Naive thymus-derived CD4-positive, alpha-beta T cell (primary cell): ENCODE results near the gene TRAPPC2B. TPM values are rescaled to one million over a fixed set of nuclear protein-coding genes. Genes with fewer than 3 reads are reported as not detected.

ENCODE experiments used
- ATAC-seq: fragments of 150-1000 bp; cut with Tn5 transposase; 2 replicates; pipeline ENCODE4 v1.10.0; 2021; ENCODE audit warnings: mild to moderate bottlenecking, moderate library complexity
- CTCF ChIA-PET: fragments of 350-600 bp; sonication (Branson Sonifier 250); formaldehyde crosslinking; loops from one replicate; lab custom pipeline; 2021; ENCODE audit warnings: antibody characterized with exemption; lab: Charles Lee
- POLR2A ChIA-PET: fragments of 350-600 bp; sonication (Branson Sonifier 250); formaldehyde crosslinking; loops from one replicate; lab custom pipeline; 2021; ENCODE audit warnings: antibody characterized with exemption, inconsistent platforms; lab: Charles Lee
- DNase-seq, 9 donors: peaks; one replicate each; pipeline versions ENCODE4 v3.0.0 to v3.0.0-alpha.2; 2020 to 2022; ENCODE audit warnings: mixed read lengths in 1 of 9
- H3K27ac ChIP-seq: one replicate; pipeline ENCODE4 v1.7.0; 2013; ENCODE audit warnings: mild to moderate bottlenecking, low read depth, low read length, moderate library complexity
- H3K27me3 ChIP-seq, 2 donors: one replicate each; pipeline ENCODE4 v1.7.0; 2013; ENCODE audit warnings: low read length in 2 of 2, mild to moderate bottlenecking in 2 of 2, moderate library complexity in 2 of 2; ENCODE audit not compliant: control insufficient read depth in 2 of 2, insufficient read depth in 2 of 2
- H3K36me3 ChIP-seq, 3 experiments: 1 replicate in 2 of 3; 2 replicates in 1 of 3; pipeline ENCODE4 v1.7.0; 2013; ENCODE audit warnings: low read length in 3 of 3, mild to moderate bottlenecking in 3 of 3, moderate library complexity in 1 of 3; ENCODE audit not compliant: insufficient read depth in 3 of 3, control insufficient read depth in 2 of 3
- H3K4me1 ChIP-seq, 2 donors: one replicate each; pipeline ENCODE4 v1.7.0; 2013; ENCODE audit warnings: low read length in 2 of 2, mild to moderate bottlenecking in 2 of 2, moderate library complexity in 1 of 2; ENCODE audit not compliant: control insufficient read depth in 2 of 2, insufficient read depth in 2 of 2
- H3K4me3 ChIP-seq: 2 replicates; pipeline ENCODE4 v1.7.0; 2013; ENCODE audit warnings: mild to moderate bottlenecking, low read length
- H3K9me3 ChIP-seq, 3 experiments: 1 replicate in 2 of 3; 2 replicates in 1 of 3; pipeline ENCODE4 v1.7.0; 2013; ENCODE audit warnings: low read length in 3 of 3; ENCODE audit not compliant: control insufficient read depth in 2 of 3
- H3K27ac Mint-ChIP-seq, 9 donors: one replicate each; pipeline ENCODE4 v1.8.0; 2020 to 2022; ENCODE audit warnings: mixed read lengths in 9 of 9, mild to moderate bottlenecking in 8 of 9, moderate library complexity in 5 of 9, inconsistent platforms in 2 of 9
- H3K27me3 Mint-ChIP-seq, 5 donors: one replicate each; pipeline ENCODE4 v1.8.0; 2021 to 2022; ENCODE audit warnings: mixed read lengths in 5 of 5, mild to moderate bottlenecking in 1 of 5
- H3K36me3 Mint-ChIP-seq, 5 donors: one replicate each; pipeline ENCODE4 v1.8.0; 2020 to 2022; ENCODE audit warnings: mixed read lengths in 5 of 5, mild to moderate bottlenecking in 3 of 5, inconsistent platforms in 1 of 5
- H3K4me1 Mint-ChIP-seq, 7 donors: one replicate each; pipeline ENCODE4 v1.8.0; 2020 to 2022; ENCODE audit warnings: mixed read lengths in 7 of 7, mild to moderate bottlenecking in 3 of 7, inconsistent platforms in 1 of 7
- H3K4me3 Mint-ChIP-seq, 10 donors: one replicate each; pipeline ENCODE4 v1.8.0; 2020 to 2022; ENCODE audit warnings: mild to moderate bottlenecking in 10 of 10, mixed read lengths in 10 of 10, moderate library complexity in 6 of 10, inconsistent platforms in 2 of 10
- H3K9me3 Mint-ChIP-seq, 11 donors: one replicate each; pipeline ENCODE4 v1.8.0; 2020 to 2022; ENCODE audit warnings: mixed read lengths in 11 of 11, mild to moderate bottlenecking in 4 of 11, inconsistent platforms in 1 of 11, moderate library complexity in 1 of 11
- intact Hi-C, 2 donors: fragments of 100-400 bp; cut with micrococcal nuclease; formaldehyde crosslinking; loops; one replicate each; pipeline ENCODE4 v1.15.1; 2023
- polyA plus RNA-seq, 2 donors: library from polyadenylated mRNA; unstranded; fragments of 300-500 nt; fragmentation: Illumina TruSeq; gene quantifications; one replicate each; pipeline ENCODE4 v1.2.3, GENCODE V29; 2021
- total RNA-seq, 6 experiments: library from RNA in 5 of 6; stranded (reverse) in 5 of 6; gene quantifications; 1 replicate in 5 of 6; 2 replicates in 1 of 6; pipeline ENCODE4 v1.2.3 and lab custom pipeline; 2021 to 2026

Gene TRAPPC2B
- total and polyA plus RNA-seq, 7 experiments from 2014 or later = 7.7 to 18.9 (median 10.2) TPM

GRCh38 chr19:57357406-57357805, 5.9 kb upstream of the TRAPPC2B start:
- H3K27me3 Mint-ChIP-seq = no peaks in the 10 kb centered on the region
- ChIA-PET CTCF (no interaction called here), POLR2A (interaction anchor here (1.0 kb wide), 1 partner anchor 36 kb away, joined by 7 read pairs; no protein-coding TSS in a partner anchor)
- H3K4me1 ChIP-seq = peaks cover 0 to 1% of the 10 kb centered on the region in 2 donors
- peaks cover 47 to 78% (median 67%) of the 10 kb centered on the region in 5 donors for H3K36me3 Mint-ChIP-seq
- H3K4me3 ChIP-seq = no peak overlapping the region
- ATAC-seq (no peak), DNase-seq (no peak)
- H3K4me3 Mint-ChIP-seq = no peak overlapping the region
- H3K36me3 ChIP-seq = peaks cover 13 to 60% (median 22%) of the 10 kb centered on the region in 3 experiments
- no peak overlapping the region for H3K27ac Mint-ChIP-seq
- intact Hi-C loops = loop anchor here in 1 of 2 donors (10.0 kb wide), 1 partner anchor 953 kb away; the partner anchor contains the start of gene ZNF583
- peaks cover 10 to 22% (median 13%) of the 10 kb centered on the region in 7 donors for H3K4me1 Mint-ChIP-seq
- H3K9me3 Mint-ChIP-seq = peaks cover 21 to 87% (median 67%) of the 10 kb centered on the region in 11 donors
- H3K9me3 ChIP-seq = peaks cover 6 to 78% (median 30%) of the 10 kb centered on the region in 3 experiments
- H3K27me3 ChIP-seq = no peaks in the 10 kb centered on the region
- no peak overlapping the region for H3K27ac ChIP-seq

- ChIA-PET CTCF (no interaction called here), POLR2A (interaction anchor here (1.7 kb wide), 1 partner anchor 8 kb away, joined by 4 read pairs; the partner anchor contains the start of gene ZNF304)
- Histone ChIP-seq H3K4me3 (no peak overlapping the region), H3K4me1 (peaks cover 9 to 14% of the 10 kb centered on the region in 2 donors), H3K9me3 (peaks cover 6 to 64% (median 24%) of the 10 kb centered on the region in 3 experiments), H3K27ac (no peak overlapping the region), H3K36me3 (peaks cover 11 to 41% (median 14%) of the 10 kb centered on the region in 3 experiments), H3K27me3 (no peaks in the 10 kb centered on the region)
- ATAC-seq (no peak), DNase-seq (no peak)
- H3K27ac Mint-ChIP-seq = peak overlapping the region in 1 of 9 donors; percentile 20
- peaks cover 12 to 27% (median 18%) of the 10 kb centered on the region in 7 donors for H3K4me1 Mint-ChIP-seq
- H3K9me3 Mint-ChIP-seq = peaks cover 18 to 86% (median 67%) of the 10 kb centered on the region in 11 donors
- no peak overlapping the region for H3K4me3 Mint-ChIP-seq
- H3K27me3 Mint-ChIP-seq = peaks cover 0 to 2% (median 0%) of the 10 kb centered on the region in 5 donors
- peaks cover 38 to 74% (median 61%) of the 10 kb centered on the region in 5 donors for H3K36me3 Mint-ChIP-seq
- intact Hi-C loops = loop anchor here in 1 of 2 donors (10.0 kb wide), 1 partner anchor 954 kb away; the partner anchor contains the start of gene ZNF583
Measured at GRCh38 chr19:57359300-57359699, 4.1 kb upstream of the TRAPPC2B start.

- ATAC-seq = no peak
- peaks cover 0 to 10% (median 0%) of the 10 kb centered on the region in 3 experiments for H3K36me3 ChIP-seq
- H3K27me3 ChIP-seq = no peaks in the 10 kb centered on the region
- Mint-ChIP-seq H3K4me1 (peaks cover 12 to 26% (median 18%) of the 10 kb centered on the region in 7 donors), H3K9me3 (peaks cover 9 to 81% (median 43%) of the 10 kb centered on the region in 11 donors), H3K27ac (peak overlapping the region in 7 of 9 donors; percentile 94 to 100 (median 97)), H3K36me3 (peaks cover 16 to 54% (median 42%) of the 10 kb centered on the region in 5 donors), H3K4me3 (peak overlapping the region; percentile 90 to 97 (median 94)), H3K27me3 (peaks cover 0 to 2% (median 0%) of the 10 kb centered on the region in 5 donors)
- peaks cover 0 to 39% (median 16%) of the 10 kb centered on the region in 3 experiments for H3K9me3 ChIP-seq
- H3K27ac ChIP-seq = peak overlapping the region; percentile 84
- no peak for DNase-seq
- ChIA-PET POLR2A (interaction anchor here (0.5 to 1.9 kb wide), 2 partner anchors 26 to 41 kb away, joined by 3 to 9 read pairs; partner anchors contain the start of gene ZNF548), CTCF (interaction anchor here (0.5 kb wide), 1 partner anchor 563 kb away, joined by 4 read pairs; no protein-coding TSS in a partner anchor)
- peak overlapping the region; percentile 74 for H3K4me3 ChIP-seq
- intact Hi-C loops = loop anchor here in 1 of 2 donors (5.0 kb wide), 3 partner anchors 165 to 585 kb away; partner anchors contain the start of genes ZNF256, ZNF549 and ZNF587
- peaks cover 9 to 14% of the 10 kb centered on the region in 2 donors for H3K4me1 ChIP-seq
Measured at GRCh38 chr19:57362419-57362818, 932 bp upstream of the TRAPPC2B start.

DNA sequence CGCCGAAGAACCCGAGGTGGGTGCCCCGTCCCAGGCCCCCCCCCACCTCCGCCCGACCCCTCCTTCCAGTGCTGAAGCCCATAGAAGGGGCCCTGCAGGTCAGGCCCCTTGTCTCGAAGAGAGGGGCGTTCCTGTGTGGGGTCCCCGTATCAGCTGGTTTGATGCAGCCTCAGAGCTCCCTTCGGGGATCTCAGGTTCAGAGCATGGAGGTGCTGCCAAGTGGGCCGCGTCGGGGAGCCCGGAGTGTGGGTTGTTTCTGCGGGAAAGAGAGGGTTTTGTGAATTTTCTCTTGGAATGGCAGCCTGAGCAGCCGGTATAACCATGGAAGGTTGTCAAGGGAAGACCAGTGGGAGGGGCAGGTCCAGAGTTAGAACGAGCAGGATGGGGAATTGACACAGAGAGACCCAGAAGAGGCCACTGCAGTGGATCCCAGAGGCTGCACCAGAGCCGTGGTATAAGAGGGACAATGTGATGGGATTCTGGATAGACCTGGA, 384 bp downstream of the TRAPPC2B start:
- peaks cover 12 to 48% (median 43%) of the 10 kb centered on the region in 5 donors for H3K36me3 Mint-ChIP-seq
- peaks cover 0 to 30% (median 4%) of the 10 kb centered on the region in 3 experiments for H3K9me3 ChIP-seq
- H3K4me3 Mint-ChIP-seq = peak overlapping the region; percentile 90 to 97 (median 94)
- ATAC-seq = no peak
- peaks cover 0 to 2% (median 0%) of the 10 kb centered on the region in 5 donors for H3K27me3 Mint-ChIP-seq
- H3K27ac ChIP-seq = peak overlapping the region; percentile 84
- peaks cover 0 to 2% (median 0%) of the 10 kb centered on the region in 3 experiments for H3K36me3 ChIP-seq
- intact Hi-C loops = loop anchor here (1.0 to 5.0 kb wide), 26 partner anchors 12 to 1018 kb away; partner anchors contain the start of genes ERVK3-1 (in 2 of the 2), ZNF17 (in 2 of the 2), ZNF264 (in 2 of the 2) and ZNF304 (in 2 of the 2)
- H3K27ac Mint-ChIP-seq = peak overlapping the region; percentile 94 to 100 (median 97)
- H3K4me1 ChIP-seq = peaks cover 9 to 14% of the 10 kb centered on the region in 2 donors
- ChIA-PET CTCF (no interaction called here), POLR2A (interaction anchor here (0.9 to 1.9 kb wide), 4 partner anchors 13 to 820 kb away, joined by 3 to 9 read pairs (median 4); partner anchors contain the start of genes ZNF304, ZNF548 and ZNF749)
- H3K4me1 Mint-ChIP-seq = peaks cover 13 to 26% (median 18%) of the 10 kb centered on the region in 7 donors
- no peaks in the 10 kb centered on the region for H3K27me3 ChIP-seq
- peaks cover 7 to 81% (median 40%) of the 10 kb centered on the region in 11 donors for H3K9me3 Mint-ChIP-seq
- DNase-seq = no peak
- peak overlapping the region; percentile 74 for H3K4me3 ChIP-seq

- no peak overlapping the region for H3K4me3 Mint-ChIP-seq
- H3K9me3 ChIP-seq = peaks cover 0 to 13% (median 0%) of the 10 kb centered on the region in 3 experiments
- CTCF ChIA-PET = no interaction called here
- intact Hi-C loops = no loop called here
- H3K4me3 ChIP-seq = no peak overlapping the region
- peak overlapping the region in 1 of 9 donors; percentile 8 for H3K27ac Mint-ChIP-seq
- DNase-seq (no peak), ATAC-seq (no peak)
- H3K27me3 ChIP-seq = no peaks in the 10 kb centered on the region
- POLR2A ChIA-PET = no interaction called here
- peaks cover 10 to 83% (median 40%) of the 10 kb centered on the region in 11 donors for H3K9me3 Mint-ChIP-seq
- H3K4me1 Mint-ChIP-seq = peaks cover 15 to 23% (median 18%) of the 10 kb centered on the region in 7 donors
- H3K27ac ChIP-seq = no peak overlapping the region
- H3K36me3 Mint-ChIP-seq = peaks cover 22 to 64% (median 54%) of the 10 kb centered on the region in 5 donors
- peaks cover 0 to 2% (median 0%) of the 10 kb centered on the region in 5 donors for H3K27me3 Mint-ChIP-seq
- H3K4me1 ChIP-seq = peaks cover 9 to 14% of the 10 kb centered on the region in 2 donors
- H3K36me3 ChIP-seq = peaks cover 0 to 6% (median 0%) of the 10 kb centered on the region in 3 experiments
Measured at GRCh38 chr19:57366776-57367175, 3.4 kb downstream of the TRAPPC2B start.

GRCh38 chr19:57374179-57374578, 10.8 kb downstream of the TRAPPC2B start:
- H3K9me3 Mint-ChIP-seq = peaks cover 17 to 94% (median 61%) of the 10 kb centered on the region in 11 donors
- H3K4me3 Mint-ChIP-seq = no peak overlapping the region
- H3K4me3 ChIP-seq = no peak overlapping the region
- no peaks in the 10 kb centered on the region for H3K27me3 Mint-ChIP-seq
- ChIA-PET CTCF (no interaction called here), POLR2A (no interaction called here)
- DNase-seq (no peak), ATAC-seq (no peak)
- H3K27ac Mint-ChIP-seq = no peak overlapping the region
- H3K36me3 ChIP-seq = peaks cover 0 to 48% (median 5%) of the 10 kb centered on the region in 3 experiments
- peaks cover 0 to 56% (median 20%) of the 10 kb centered on the region in 3 experiments for H3K9me3 ChIP-seq
- no peaks in the 10 kb centered on the region for H3K4me1 ChIP-seq
- intact Hi-C loops = no loop called here
- H3K36me3 Mint-ChIP-seq = peaks cover 64 to 84% (median 80%) of the 10 kb centered on the region in 5 donors
- no peak overlapping the region for H3K27ac ChIP-seq
- no peaks in the 10 kb centered on the region for H3K27me3 ChIP-seq
- peaks cover 0 to 5% (median 0%) of the 10 kb centered on the region in 7 donors for H3K4me1 Mint-ChIP-seq
